ENCODE measurements around the gene CRYBG1. TPM values are rescaled to one million over a fixed set of nuclear protein-coding genes. Genes with fewer than 3 reads are reported as not detected.
A peak's percentile ranks its signal among the peaks of the same experiment; 100 is the strongest.

Gene CRYBG1
- total RNA-seq, 3 donors from 2014 or later = 26.6 to 93.0 (median 86.4) TPM

- no peak for ATAC-seq
- no peak for TF ChIP-seq CTCF (IDR thresholded peaks at IDR 0.05)
- DNase-seq = no peak
- Histone ChIP-seq H3K4me1 (ENCODE audit: low read depth) (peaks cover 18% of the 10 kb centered on the region), H3K4me3 (no peak overlapping the region), H3K9me3 (no peaks in the 10 kb centered on the region), H3K36me3 (ENCODE audit: low read depth) (no peaks in the 10 kb centered on the region)
- intact Hi-C loops (cut with DNase I, micrococcal nuclease) = no loop called here
Measured at GRCh38 chr6:106516616-106517015, 156.1 kb downstream of the CRYBG1 start.

GRCh38 chr6:106517706-106518105, 157.2 kb downstream of the CRYBG1 start:
- ATAC-seq (no peak), DNase-seq (no peak)
- Histone ChIP-seq H3K36me3 (ENCODE audit: low read depth) (no peaks in the 10 kb centered on the region), H3K4me3 (no peak overlapping the region), H3K9me3 (no peaks in the 10 kb centered on the region), H3K4me1 (ENCODE audit: low read depth) (peaks cover 18% of the 10 kb centered on the region)
- no peak for TF ChIP-seq CTCF (IDR thresholded peaks at IDR 0.05)
- intact Hi-C loops (cut with DNase I, micrococcal nuclease) = no loop called here

- no peaks in the 10 kb centered on the region for H3K9me3 ChIP-seq
- H3K4me3 ChIP-seq = no peak overlapping the region
- DNase-seq (no peak), ATAC-seq (no peak)
- no peaks in the 10 kb centered on the region for H3K36me3 ChIP-seq (ENCODE audit: low read depth)
- H3K4me1 ChIP-seq (ENCODE audit: low read depth) = peaks cover 18% of the 10 kb centered on the region
- TF ChIP-seq CTCF (IDR thresholded peaks at IDR 0.05) = no peak
- intact Hi-C loops (cut with DNase I, micrococcal nuclease) = no loop called here
Measured at GRCh38 chr6:106518748-106519147, 158.2 kb downstream of the CRYBG1 start.

GRCh38 chr6:106519460-106520394, 159.2 kb downstream of the CRYBG1 start:
- H3K9me3 ChIP-seq = no peaks in the 10 kb centered on the region
- no peaks in the 10 kb centered on the region for H3K36me3 ChIP-seq (ENCODE audit: low read depth)
- intact Hi-C loops (cut with DNase I, micrococcal nuclease) = no loop called here
- peak; percentile 71 for ATAC-seq
- DNase-seq = peak; percentile 58 to 78 (median 59)
- H3K4me1 ChIP-seq (ENCODE audit: low read depth) = peaks cover 19% of the 10 kb centered on the region
- H3K4me3 ChIP-seq = no peak overlapping the region
- no peak for TF ChIP-seq CTCF (IDR thresholded peaks at IDR 0.05)

GRCh38 chr6:106520711-106521401, 160.3 kb downstream of the CRYBG1 start:
- TF ChIP-seq CTCF (IDR thresholded peaks at IDR 0.05) = no peak
- DNase-seq = peak in 2 of 3 donors; percentile 51 to 82
- Histone ChIP-seq H3K9me3 (no peaks in the 10 kb centered on the region), H3K4me3 (no peak overlapping the region), H3K4me1 (ENCODE audit: low read depth) (peaks cover 9% of the 10 kb centered on the region), H3K36me3 (ENCODE audit: low read depth) (no peaks in the 10 kb centered on the region)
- peak; percentile 65 for ATAC-seq
- intact Hi-C loops (cut with DNase I, micrococcal nuclease) = no loop called here

Measured in mucosa of descending colon (tissue), 3 donors.